ENCODE results near the gene EEF1AKMT2. TPM values are rescaled to one million over a fixed set of nuclear protein-coding genes. Genes with fewer than 3 reads are reported as not detected.

Gene EEF1AKMT2
- total RNA-seq: 10 to 100 TPM; 10.6 to 16.8 (median 13.3) TPM

DNA sequence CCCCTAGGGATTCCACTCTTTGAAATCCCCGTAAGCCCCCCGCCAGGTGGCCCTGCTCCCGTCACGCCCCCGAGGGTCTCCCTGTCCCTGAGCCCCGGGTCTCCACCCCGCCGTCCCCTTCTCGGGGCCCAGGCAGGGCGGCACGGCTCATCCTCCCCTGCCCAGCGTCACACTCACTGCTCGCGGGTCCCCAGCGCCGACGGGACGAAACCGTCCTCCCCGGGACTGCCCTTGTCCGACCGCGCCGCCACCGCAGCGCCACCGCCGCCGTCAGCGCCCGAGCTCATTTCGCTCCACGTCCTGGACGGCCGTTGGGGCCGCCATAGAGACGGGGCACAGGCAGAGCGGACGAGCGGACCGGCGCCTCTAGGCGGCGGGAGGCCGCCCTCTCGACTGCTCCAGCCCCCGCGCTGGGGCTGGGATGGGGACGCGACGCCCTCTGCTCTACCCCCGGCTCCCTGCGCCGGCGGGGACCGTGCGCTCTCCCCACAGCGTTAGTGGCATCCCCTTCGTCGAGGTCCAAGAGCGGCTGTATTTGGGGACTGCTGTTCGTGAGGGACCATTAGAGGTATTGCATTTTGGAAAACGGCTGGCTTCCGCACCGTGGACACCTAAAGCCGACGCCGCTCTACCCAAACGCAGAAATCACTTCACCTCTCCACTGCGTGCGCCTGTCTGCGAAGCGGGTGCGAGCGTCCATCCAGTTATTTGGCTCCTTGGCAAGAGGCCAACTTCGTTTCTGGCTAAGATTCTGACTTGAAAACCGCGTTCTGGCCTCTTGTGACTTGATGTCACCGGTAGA is at the start of gene EEF1AKMT2:
Gene EEF1AKMT2, minus strand, starts transcription at position 341 of the 802 bp plus-strand sequence. Its CDS starts 54 bp downstream, at position 287.
- ATAC-seq (ENCODE audit: low FRiP score) (peak; percentile 99), DNase-seq (ENCODE audit: low spot score) (peak; percentile 24)
- TF ChIP-seq, protein P1, sequence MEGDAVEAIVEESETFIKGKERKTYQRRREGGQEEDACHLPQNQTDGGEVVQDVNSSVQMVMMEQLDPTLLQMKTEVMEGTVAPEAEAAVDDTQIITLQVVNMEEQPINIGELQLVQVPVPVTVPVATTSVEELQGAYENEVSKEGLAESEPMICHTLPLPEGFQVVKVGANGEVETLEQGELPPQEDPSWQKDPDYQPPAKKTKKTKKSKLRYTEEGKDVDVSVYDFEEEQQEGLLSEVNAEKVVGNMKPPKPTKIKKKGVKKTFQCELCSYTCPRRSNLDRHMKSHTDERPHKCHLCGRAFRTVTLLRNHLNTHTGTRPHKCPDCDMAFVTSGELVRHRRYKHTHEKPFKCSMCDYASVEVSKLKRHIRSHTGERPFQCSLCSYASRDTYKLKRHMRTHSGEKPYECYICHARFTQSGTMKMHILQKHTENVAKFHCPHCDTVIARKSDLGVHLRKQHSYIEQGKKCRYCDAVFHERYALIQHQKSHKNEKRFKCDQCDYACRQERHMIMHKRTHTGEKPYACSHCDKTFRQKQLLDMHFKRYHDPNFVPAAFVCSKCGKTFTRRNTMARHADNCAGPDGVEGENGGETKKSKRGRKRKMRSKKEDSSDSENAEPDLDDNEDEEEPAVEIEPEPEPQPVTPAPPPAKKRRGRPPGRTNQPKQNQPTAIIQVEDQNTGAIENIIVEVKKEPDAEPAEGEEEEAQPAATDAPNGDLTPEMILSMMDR (IDR thresholded peaks at IDR 0.05): no peak

DNA sequence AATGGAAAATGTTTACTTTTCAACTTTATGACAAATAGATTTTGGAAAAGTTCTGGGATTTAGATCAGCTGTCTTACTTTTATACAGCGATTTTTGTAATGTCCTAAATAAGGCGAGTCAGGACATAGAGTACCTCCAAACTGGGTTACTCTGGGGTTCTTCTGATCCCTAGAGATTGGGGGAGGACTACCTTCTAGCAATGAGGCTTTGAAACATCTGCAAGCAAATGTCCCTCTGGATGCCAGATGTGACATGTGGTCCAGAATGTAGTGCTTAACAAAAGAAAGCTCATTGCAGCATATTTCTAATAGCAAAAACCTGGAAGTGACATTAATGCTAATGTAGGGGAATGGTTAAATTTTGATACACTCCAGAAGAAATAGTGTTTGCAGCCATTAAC is 46.0 kb upstream of the EEF1AKMT2 start:
- TF ChIP-seq, protein P1 (IDR thresholded peaks at IDR 0.05): no peak
- no peak for DNase-seq (ENCODE audit: low spot score)
- ATAC-seq (ENCODE audit: low FRiP score): no peak

DNA sequence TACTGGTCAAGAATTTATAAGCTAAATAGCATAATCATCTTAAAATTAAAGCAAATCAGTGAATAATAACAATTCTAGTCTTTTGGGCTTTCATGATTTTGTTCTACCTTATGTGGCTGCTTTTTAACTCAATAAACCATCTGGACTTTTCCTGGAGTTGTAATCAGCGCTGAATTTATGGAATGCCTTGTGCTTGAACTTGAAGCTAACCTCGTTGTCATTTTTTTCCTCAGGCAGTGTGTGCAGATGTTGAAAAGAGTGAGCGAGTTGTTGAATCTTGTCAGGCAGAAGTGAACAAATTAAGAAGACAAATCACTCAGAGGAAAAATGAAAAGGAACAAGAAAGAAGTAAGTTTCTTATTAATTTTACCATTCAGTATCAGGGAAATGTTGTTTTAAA is 39.4 kb upstream of the EEF1AKMT2 start:
- no peak for DNase-seq (ENCODE audit: low spot score)
- no peak for ATAC-seq (ENCODE audit: low FRiP score)
- TF ChIP-seq, protein P1 (IDR thresholded peaks at IDR 0.05): no peak

DNA sequence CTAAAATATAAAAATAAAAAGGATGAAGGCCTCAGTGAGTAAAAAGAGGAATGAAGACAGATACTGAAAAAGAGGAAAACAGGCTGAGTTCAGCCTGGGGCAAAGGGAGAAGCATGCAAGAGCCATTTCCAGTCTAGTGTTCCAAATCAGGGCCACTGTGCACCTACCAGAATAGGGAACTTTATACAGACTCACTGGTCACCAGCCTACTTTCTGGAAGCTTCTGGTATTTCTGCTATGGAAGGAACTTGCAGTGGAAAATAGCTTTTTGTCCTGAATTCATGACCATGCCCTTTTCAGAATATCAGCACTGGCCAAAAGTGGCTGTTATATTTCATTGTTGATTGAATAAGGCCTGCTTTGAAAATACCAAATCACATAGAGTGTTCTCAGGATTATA is 38.8 kb upstream of the EEF1AKMT2 start:
- TF ChIP-seq, protein P1 (IDR thresholded peaks at IDR 0.05): no peak
- no peak for ATAC-seq (ENCODE audit: low FRiP score)
- DNase-seq (ENCODE audit: low spot score): no peak

DNA sequence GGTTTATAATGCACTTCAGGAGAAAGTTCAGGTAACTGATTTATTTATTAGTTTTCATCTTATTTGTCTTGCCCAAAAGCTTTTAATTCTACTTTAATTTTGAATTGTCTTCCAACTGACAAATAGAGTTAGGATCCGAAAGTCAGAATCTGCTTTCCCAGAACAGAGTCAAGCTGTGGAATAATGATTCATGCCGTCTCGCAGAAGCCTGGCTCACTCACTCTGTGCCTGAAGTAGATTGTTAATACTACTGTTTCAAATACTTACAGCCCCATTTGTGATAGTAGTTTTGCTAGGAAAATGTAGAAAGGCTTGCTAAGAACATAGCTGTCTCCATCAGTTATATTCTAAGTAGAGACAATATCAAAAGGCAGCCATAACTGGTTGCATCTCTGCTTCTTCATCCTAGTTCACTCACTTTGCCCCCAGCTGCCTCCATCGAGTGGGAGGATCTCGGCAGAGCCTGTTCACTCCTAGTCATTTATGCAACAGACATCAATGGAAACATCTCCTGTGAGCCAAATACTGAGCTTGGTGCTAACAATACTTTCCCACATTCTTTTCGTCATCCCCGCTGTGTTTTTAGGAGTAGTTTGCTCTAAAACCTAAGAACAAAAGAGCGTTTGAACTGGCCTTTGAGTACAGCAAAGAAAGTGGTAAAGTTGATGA is 37.9 kb upstream of the EEF1AKMT2 start:
- TF ChIP-seq, protein P1 (IDR thresholded peaks at IDR 0.05): no peak
- no peak for DNase-seq (ENCODE audit: low spot score)
- ATAC-seq (ENCODE audit: low FRiP score): no peak

DNA sequence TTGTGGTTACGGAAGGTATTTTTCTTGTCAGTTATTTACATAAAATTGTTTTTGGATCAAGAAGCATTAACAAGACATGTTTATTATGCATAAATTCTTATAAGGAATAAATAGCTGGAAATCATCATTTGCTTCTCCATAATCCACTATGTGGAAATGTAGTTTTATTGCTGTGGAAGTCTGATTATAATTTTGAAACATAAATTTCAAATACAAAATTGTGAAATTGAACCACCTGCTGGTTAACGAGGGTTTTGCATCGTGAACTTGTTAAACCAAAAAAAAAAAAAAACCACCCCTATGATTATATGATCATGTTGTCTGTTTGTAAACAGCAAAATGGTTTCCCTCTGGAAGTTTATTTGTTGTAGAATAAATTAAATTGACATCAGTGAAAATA is 35.8 kb upstream of the EEF1AKMT2 start:
- DNase-seq (ENCODE audit: low spot score): no peak
- TF ChIP-seq, protein P1 (IDR thresholded peaks at IDR 0.05): no peak
- no peak for ATAC-seq (ENCODE audit: low FRiP score)
